ENCODE results near the gene ANXA7.

DNA sequence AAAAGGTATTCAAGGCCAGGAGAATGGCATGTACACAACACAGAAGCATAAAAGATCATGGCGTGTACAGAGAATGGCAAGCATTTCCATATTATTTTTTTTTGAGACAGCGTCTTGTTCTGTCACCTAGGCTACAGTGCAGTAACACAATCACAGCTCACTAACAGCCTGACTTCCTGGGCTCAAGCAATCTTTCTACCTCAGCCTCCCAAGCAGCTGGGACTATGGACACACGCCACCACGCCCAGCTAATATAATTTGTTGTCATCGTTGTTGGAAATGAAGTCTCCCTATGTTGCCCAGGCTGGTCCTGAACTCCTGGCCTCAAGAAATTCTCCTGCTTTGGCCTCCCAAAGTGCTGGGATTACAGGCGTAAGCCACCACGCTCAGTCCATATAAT lies 27.3 kb downstream of the ANXA7 start:
- no peak for TF ChIP-seq POLR2A (IDR thresholded peaks at IDR 0.05; ENCODE audit: low read length)
- no peak for TF ChIP-seq GATA1 (IDR thresholded peaks at IDR 0.05; ENCODE audit: low read depth, low read length)

Data from erythroblast (primary cell).